ENCODE measurements around the gene TMEM39A. TPM values are rescaled to one million over a fixed set of nuclear protein-coding genes. Genes with fewer than 3 reads are reported as not detected.

The TMEM39A gene
- total and polyA plus RNA-seq, 9 donors = 12.9 to 58.1 (median 38.7) TPM

GRCh38 chr3:119437691-119438258 lies 25.6 kb downstream of the TMEM39A start:
- no peak overlapping the region for H3K27ac ChIP-seq
- no peaks in the 10 kb centered on the region for H3K27me3 ChIP-seq
- TF ChIP-seq EP300 (IDR thresholded peaks at IDR 0.05) (no peak), CTCF (IDR thresholded peaks at IDR 0.05) (no peak), POLR2A (IDR thresholded peaks at IDR 0.05) (no peak)
- H3K36me3 ChIP-seq = no peaks in the 10 kb centered on the region
- H3K4me1 ChIP-seq (ENCODE audit: insufficient read depth) = no peaks in the 10 kb centered on the region
- intact Hi-C loops (cut with DNase I) = no loop called here
- WGBS, 3 donors = 91 to 94% (median 91%) methylated on average over 6 of the region's 6 CpGs
- no peak for DNase-seq
- H3K9me3 ChIP-seq = no peaks in the 10 kb centered on the region
- H3K4me3 ChIP-seq = no peak overlapping the region

GRCh38 chr3:119436977-119437376 lies 26.4 kb downstream of the TMEM39A start:
- Histone ChIP-seq H3K9me3 (no peaks in the 10 kb centered on the region), H3K27me3 (no peaks in the 10 kb centered on the region), H3K4me1 (ENCODE audit: insufficient read depth) (no peaks in the 10 kb centered on the region), H3K4me3 (no peak overlapping the region), H3K27ac (no peak overlapping the region), H3K36me3 (no peaks in the 10 kb centered on the region)
- TF ChIP-seq EP300 (IDR thresholded peaks at IDR 0.05) = no peak
- DNase-seq = no peak
- WGBS, 3 donors = 90 to 95% (median 92%) methylated on average over 1 of the region's 1 CpG
- intact Hi-C loops (cut with DNase I) = no loop called here

DNA sequence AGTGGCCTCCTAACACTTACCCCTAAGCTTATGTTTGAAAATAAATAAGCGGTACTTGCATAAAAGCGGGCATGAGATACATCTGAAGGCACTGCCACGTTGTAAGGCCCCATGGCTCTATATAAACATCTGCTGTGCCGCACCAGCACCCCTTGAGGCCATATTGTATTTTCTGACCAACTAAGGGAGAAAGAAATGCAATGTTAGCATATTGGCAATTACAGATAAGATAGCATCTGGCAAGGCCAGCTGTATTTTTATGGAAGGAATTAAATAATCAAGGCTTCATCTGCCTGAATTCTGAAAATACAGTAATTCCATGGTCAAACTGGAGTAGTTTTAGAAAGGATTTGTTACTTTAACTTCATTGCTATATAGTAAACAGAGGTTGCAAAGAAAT lies 28.7 kb downstream of the TMEM39A start:
- no peak for DNase-seq
- TF ChIP-seq EP300 (IDR thresholded peaks at IDR 0.05) = no peak
- TF ChIP-seq CTCF (IDR thresholded peaks at IDR 0.05) = no peak
- no peak for TF ChIP-seq POLR2A (IDR thresholded peaks at IDR 0.05)
- WGBS, 3 donors = 93 to 98% (median 97%) methylated on average over 4 of the region's 4 CpGs
- H3K4me1 ChIP-seq (ENCODE audit: insufficient read depth) = no peaks in the 10 kb centered on the region
- peaks cover 0 to 4% of the 10 kb centered on the region in 2 donors for H3K9me3 ChIP-seq
- intact Hi-C loops (cut with DNase I) = no loop called here
- H3K27me3 ChIP-seq = no peaks in the 10 kb centered on the region
- no peak overlapping the region for H3K4me3 ChIP-seq
- no peaks in the 10 kb centered on the region for H3K36me3 ChIP-seq
- H3K27ac ChIP-seq = no peak overlapping the region

DNA sequence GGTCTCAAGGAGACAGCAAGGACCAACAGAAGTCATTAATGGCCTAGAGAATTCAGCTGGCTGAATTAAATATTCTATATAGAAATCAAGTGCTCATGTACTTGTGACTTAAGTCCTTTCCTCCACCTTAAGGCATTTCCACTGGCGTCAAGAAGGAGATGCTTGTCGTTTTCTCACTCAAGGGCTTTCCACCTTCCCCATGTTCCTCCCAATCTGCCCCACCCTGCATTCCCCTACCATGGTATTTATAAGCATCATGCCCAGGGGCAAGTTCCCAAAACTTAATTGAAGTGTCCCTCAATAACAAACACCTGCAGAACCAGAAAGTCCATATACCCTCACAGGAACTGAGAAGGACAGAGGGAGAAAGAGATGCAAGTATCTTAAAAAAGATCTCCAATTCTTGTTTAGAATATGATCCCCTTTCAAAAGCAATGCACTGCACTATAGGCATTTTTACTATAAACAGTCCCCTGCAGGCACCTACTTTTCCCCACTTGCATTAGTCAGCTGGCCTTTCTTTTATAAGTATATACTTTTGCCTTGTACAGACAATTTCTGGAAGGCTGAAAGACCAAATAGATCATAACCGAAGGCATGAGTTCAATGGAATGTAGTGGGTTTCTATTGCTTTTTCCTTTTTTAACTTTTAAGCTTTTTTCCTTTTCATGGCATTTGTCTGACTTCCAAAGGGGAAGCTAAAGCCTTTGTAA lies 29.6 kb downstream of the TMEM39A start:
- no peak for DNase-seq
- Histone ChIP-seq H3K9me3 (peaks cover 0 to 8% of the 10 kb centered on the region in 2 donors), H3K4me3 (no peak overlapping the region), H3K4me1 (ENCODE audit: insufficient read depth) (no peaks in the 10 kb centered on the region), H3K27ac (no peak overlapping the region), H3K36me3 (no peaks in the 10 kb centered on the region), H3K27me3 (no peaks in the 10 kb centered on the region)
- WGBS, 3 donors = 94 to 97% (median 94%) methylated on average over 3 of the region's 3 CpGs
- intact Hi-C loops (cut with DNase I) = no loop called here
- no peak for TF ChIP-seq POLR2A (IDR thresholded peaks at IDR 0.05)

- no peak overlapping the region for H3K27ac ChIP-seq
- no peak for DNase-seq
- H3K27me3 ChIP-seq = no peaks in the 10 kb centered on the region
- H3K4me3 ChIP-seq = no peak overlapping the region
- no peaks in the 10 kb centered on the region for H3K4me1 ChIP-seq (ENCODE audit: insufficient read depth)
- intact Hi-C loops (cut with DNase I) = no loop called here
- H3K9me3 ChIP-seq = peaks cover 0 to 8% of the 10 kb centered on the region in 2 donors
- TF ChIP-seq EP300 (IDR thresholded peaks at IDR 0.05) (no peak), CTCF (IDR thresholded peaks at IDR 0.05) (no peak), POLR2A (IDR thresholded peaks at IDR 0.05) (no peak)
- H3K36me3 ChIP-seq = no peaks in the 10 kb centered on the region
- 84 to 97% (median 92%) methylated on average over 1 of the region's 1 CpG for WGBS, 3 donors
Observed at GRCh38 chr3:119428538-119428937, 34.9 kb downstream of the TMEM39A start.

Data from ovary (tissue), 9 donors.